GM21723 (cell line): ENCODE results near the gene MINDY4B.
A peak's percentile ranks its signal among the peaks of the same experiment; 100 is the strongest.

Experiments used
- ATAC-seq: cut with Tn5 transposase; IDR thresholded peaks from one replicate; pipeline ENCODE4 v1.9.1; 2021; ENCODE audit warnings: mild to moderate bottlenecking, moderate library complexity; ENCODE audit not compliant: unreplicated experiment

MINDY4B gene

GRCh38 chr3:150905339-150905738, at the start of gene MINDY4B:
Gene MINDY4B, minus strand, starts transcription at chr3:150905439. Its CDS starts 0 bp downstream, at chr3:150905439.
- ATAC-seq: no peak

GRCh38 chr3:150951923-150952322, 46.7 kb upstream of the MINDY4B start:
- no peak for ATAC-seq

GRCh38 chr3:150945226-150946032, 40.2 kb upstream of the MINDY4B start:
- no peak for ATAC-seq

- ATAC-seq: no peak
These were observed 37.0 kb upstream of the MINDY4B start for GRCh38 chr3:150942221-150942620.

GRCh38 chr3:150936693-150937092, 31.5 kb upstream of the MINDY4B start:
- ATAC-seq: peak; percentile 91

GRCh38 chr3:150933473-150933995, 28.3 kb upstream of the MINDY4B start:
- no peak for ATAC-seq

- no peak for ATAC-seq
These were observed 26.5 kb upstream of the MINDY4B start for GRCh38 chr3:150931745-150932144.

- no peak for ATAC-seq
These were observed 25.6 kb upstream of the MINDY4B start for GRCh38 chr3:150930839-150931238.

- no peak for ATAC-seq
These were observed 23.0 kb upstream of the MINDY4B start for GRCh38 chr3:150928234-150928633.

GRCh38 chr3:150926328-150926727, 21.1 kb upstream of the MINDY4B start:
- ATAC-seq: no peak

- peak; percentile 92 for ATAC-seq
These were observed 20.5 kb upstream of the MINDY4B start for GRCh38 chr3:150925751-150926201.

- no peak for ATAC-seq
These were observed 17.4 kb upstream of the MINDY4B start for GRCh38 chr3:150922611-150923010.

GRCh38 chr3:150921209-150921608, 16.0 kb upstream of the MINDY4B start:
- no peak for ATAC-seq

- no peak for ATAC-seq
These were observed 15.0 kb upstream of the MINDY4B start for GRCh38 chr3:150920236-150920635.

- ATAC-seq: no peak
These were observed 12.7 kb upstream of the MINDY4B start for GRCh38 chr3:150917951-150918350.

- ATAC-seq: no peak
These were observed 8.1 kb upstream of the MINDY4B start for GRCh38 chr3:150913133-150913922.

GRCh38 chr3:150912501-150912900, 7.3 kb upstream of the MINDY4B start:
- peak; percentile 69 for ATAC-seq

- no peak for ATAC-seq
These were observed 6.5 kb upstream of the MINDY4B start for GRCh38 chr3:150911771-150912170.

- ATAC-seq: no peak
These were observed 1.2 kb upstream of the MINDY4B start for GRCh38 chr3:150906461-150906860.

GRCh38 chr3:150905746-150906145, 507 bp upstream of the MINDY4B start:
- ATAC-seq: no peak

- no peak for ATAC-seq
These were observed 2.3 kb downstream of the MINDY4B start for GRCh38 chr3:150902988-150903387.

GRCh38 chr3:150901793-150902192, 3.4 kb downstream of the MINDY4B start:
- ATAC-seq: no peak
